IPS-NIHi7 (cell line): Measurements from ENCODE around the gene TFE3.

ENCODE experiments used
- DNase-seq: peaks from one replicate; pipeline ENCODE4 v3.0.0; 2012; ENCODE audit warnings: mixed read lengths; ENCODE audit errors: extremely low spot score

Gene TFE3

GRCh38 chrX:49061490-49061889, 18.3 kb upstream of the TFE3 start:
- DNase-seq = no peak

GRCh38 chrX:49060914-49061313, 17.8 kb upstream of the TFE3 start:
- no peak for DNase-seq

GRCh38 chrX:49059681-49060085, 16.5 kb upstream of the TFE3 start:
- no peak for DNase-seq

- no peak for DNase-seq
These were observed 16.0 kb upstream of the TFE3 start for GRCh38 chrX:49059201-49059600.

- peak; percentile 54 for DNase-seq
These were observed 15.6 kb upstream of the TFE3 start, which contains the start of gene CCDC120 for GRCh38 chrX:49058794-49059193. CCDC120 (plus strand) TSS chrX:49058999; CDS start chrX:49062042, 3,043 bp downstream.

- no peak for DNase-seq
These were observed 11.1 kb upstream of the TFE3 start for GRCh38 chrX:49054073-49054762.

GRCh38 chrX:49053223-49054072, 10.3 kb upstream of the TFE3 start:
- DNase-seq = peak; percentile 77

- no peak for DNase-seq
These were observed 777 bp upstream of the TFE3 start for GRCh38 chrX:49043987-49044281.

GRCh38 chrX:49042581-49043219, 457 bp downstream of the TFE3 start:
- no peak for DNase-seq

GRCh38 chrX:49041744-49042580, 1.2 kb downstream of the TFE3 start:
- no peak for DNase-seq

GRCh38 chrX:49040376-49040955, 2.7 kb downstream of the TFE3 start:
- DNase-seq = no peak

GRCh38 chrX:49039598-49040375, 3.4 kb downstream of the TFE3 start:
- peak; percentile 75 for DNase-seq

- DNase-seq = no peak
These were observed 5.2 kb downstream of the TFE3 start for GRCh38 chrX:49037883-49038475.

GRCh38 chrX:49030283-49030682, 12.9 kb downstream of the TFE3 start:
- no peak for DNase-seq

GRCh38 chrX:49029876-49030275, 13.3 kb downstream of the TFE3 start:
- DNase-seq = peak; percentile 56

- no peak for DNase-seq
These were observed 23.4 kb downstream of the TFE3 start for GRCh38 chrX:49019599-49020249.

GRCh38 chrX:49019050-49019449, 24.1 kb downstream of the TFE3 start:
- DNase-seq = no peak

- peak; percentile 8 for DNase-seq
These were observed 39.5 kb downstream of the TFE3 start for GRCh38 chrX:49003696-49004095.

GRCh38 chrX:49002091-49002935, 40.8 kb downstream of the TFE3 start, which contains the start of gene GRIPAP1:
GRIPAP1 (minus strand) TSS chrX:49002264; CDS start chrX:49002229, 35 bp downstream.
- DNase-seq = peak; percentile 83
